HepG2 (cell line): ENCODE results near the gene SRP9. TPM values are rescaled to one million over a fixed set of nuclear protein-coding genes. Genes with fewer than 3 reads are reported as not detected.

Source experiments
- ATAC-seq: fragments of 200-7000 bp; cut with Tn5 transposase; 3 replicates; pipeline ENCODE4 v1.9.1; 2020; ENCODE audit warnings: mild to moderate bottlenecking, moderate library complexity
- BruUV-seq: library from RNA; stranded (reverse); fragments of 400-500 nt; replicated peaks from 2 replicates; lab custom pipeline; 2021; lab: Mats Ljungman, UMichigan
- CTCF ChIA-PET: fragments of 300-600 bp; formaldehyde crosslinking; extraction: SDS; loops from one replicate; lab custom pipeline; 2021; ENCODE audit warnings: low total read pairs, inconsistent platforms, low intra/inter-chr PET ratio; lab: Yijun Ruan, JAX
- POLR2A ChIA-PET: fragments of 350-600 bp; sonication (Branson Sonifier 250); formaldehyde crosslinking; loops from one replicate; lab custom pipeline; 2020; ENCODE audit warnings: antibody characterized with exemption, inconsistent platforms; lab: Yijun Ruan, JAX
- DNase-seq: peaks from one replicate; pipeline ENCODE4 v3.0.0-alpha.2; 2015; ENCODE audit warnings: low spot score
- FAIRE-seq: peaks from 3 replicates; lab custom pipeline; 2011; peaks lifted over from hg19 to GRCh38; lab: Jason Lieb, UNC
- H2AFZ ChIP-seq: one replicate; pipeline ENCODE4 v1.6.1; 2011; ENCODE audit warnings: low read length, inconsistent platforms
- H3K27ac ChIP-seq: fragments of 300-600 bp; 3 replicates; pipeline ENCODE4 v1.8.0; 2011; ENCODE audit warnings: mixed run types, mild to moderate bottlenecking, mixed read lengths, low read length, inconsistent platforms; ENCODE audit not compliant: insufficient read depth; ENCODE audit errors: extremely low read length
- H3K27me3 ChIP-seq, 2 experiments: fragments of 200-600 bp in 1 of 2; 2 replicates in 1 of 2; 3 replicates in 1 of 2; pipeline versions ENCODE4 v1.6.0 to v1.8.0; 2011; ENCODE audit warnings: low read length in 2 of 2, mild to moderate bottlenecking in 2 of 2, moderate library complexity in 2 of 2, inconsistent platforms in 1 of 2; ENCODE audit not compliant: insufficient read depth in 2 of 2, control insufficient read depth in 1 of 2
- H3K36me3 ChIP-seq, 2 experiments: fragments of 200-600 bp in 1 of 2; replicated peaks in 1 of 2; 2 replicates in 1 of 2; 3 replicates in 1 of 2; pipeline versions ENCODE4 v1.5.1 to v1.8.0; 2011; ENCODE audit warnings: low read length in 2 of 2, inconsistent platforms in 1 of 2; ENCODE audit not compliant: insufficient read depth in 2 of 2, control insufficient read depth in 1 of 2
- H3K4me1 ChIP-seq: 2 replicates; pipeline ENCODE4 v1.5.1; 2012; ENCODE audit warnings: low read length, inconsistent platforms; ENCODE audit not compliant: insufficient read depth
- H3K4me2 ChIP-seq: 2 replicates; pipeline ENCODE4 v1.6.0; 2011; ENCODE audit warnings: low read depth, low read length, inconsistent platforms
- H3K4me3 ChIP-seq, 3 experiments: fragments of 200-600 bp in 1 of 3; sonication (generic), shearing (Covaris generic) in 1 of 3; replicated peaks in 1 of 3; 2 replicates each; pipeline ENCODE4 v1.5.1; 2011 to 2016; ENCODE audit warnings: low read length in 3 of 3, inconsistent platforms in 2 of 3, low read depth in 2 of 3, mild to moderate bottlenecking in 2 of 3, control low read depth in 1 of 3, mixed read lengths in 1 of 3; ENCODE audit not compliant: insufficient read depth in 1 of 3
- H3K79me2 ChIP-seq: one replicate; pipeline ENCODE4 v1.6.1; 2011; ENCODE audit warnings: low read length, inconsistent platforms; ENCODE audit not compliant: insufficient read depth
- H3K9ac ChIP-seq: 2 replicates; pipeline ENCODE4 v1.6.0; 2011; ENCODE audit warnings: mild to moderate bottlenecking, low read depth, low read length, inconsistent platforms; ENCODE audit not compliant: insufficient read depth
- H3K9me3 ChIP-seq: 2 replicates; pipeline ENCODE4 v1.5.1; 2012; ENCODE audit warnings: mild to moderate bottlenecking, low read length
- H4K20me1 ChIP-seq: 2 replicates; pipeline ENCODE4 v1.6.0; 2011; ENCODE audit warnings: inconsistent platforms, mild to moderate bottlenecking, low read length, moderate library complexity; ENCODE audit not compliant: insufficient read depth
- FOXO4 ChIP-seq: sonication (generic); formaldehyde crosslinking; conservative IDR thresholded peaks from 2 replicates; pipeline ENCODE4 v1.8.1; 2023; ENCODE audit warnings: missing genetic modification reagents
- GABPA ChIP-seq, 2 experiments: IDR thresholded peaks; 2 replicates each; pipeline ENCODE4 v1.6.1; 2011 to 2016; ENCODE audit warnings: low read depth in 2 of 2, low read length in 1 of 2, missing biosample characterization in 1 of 2, missing genetic modification characterization in 1 of 2
- HOXA9 ChIP-seq: sonication (generic); formaldehyde crosslinking; IDR thresholded peaks from 2 replicates; pipeline ENCODE4 v1.8.1; 2022; ENCODE audit warnings: missing genetic modification reagents, mild to moderate bottlenecking, moderate library complexity, borderline replicate concordance
- RFX3 ChIP-seq: IDR thresholded peaks from 2 replicates; pipeline ENCODE4 v1.6.1; 2016; ENCODE audit warnings: missing biosample characterization, missing genetic modification reagents
- SAP130 ChIP-seq: IDR thresholded peaks from 2 replicates; pipeline ENCODE4 v1.6.1; 2016; ENCODE audit warnings: low read depth
- STAT6 ChIP-seq: sonication (generic); formaldehyde crosslinking; IDR thresholded peaks from 2 replicates; pipeline ENCODE4 v1.4.0; 2020; ENCODE audit warnings: missing genetic modification reagents, mild to moderate bottlenecking, borderline replicate concordance
- TEAD2 ChIP-seq: sonication (generic); formaldehyde crosslinking; IDR thresholded peaks from 2 replicates; pipeline ENCODE4 v1.9.0; 2021; ENCODE audit warnings: missing genetic modification reagents
- THRA ChIP-seq: sonication (generic); formaldehyde crosslinking; IDR thresholded peaks from 2 replicates; pipeline ENCODE4 v1.4.0; 2020; ENCODE audit warnings: missing genetic modification reagents, borderline replicate concordance
- ZBTB42 ChIP-seq: sonication (generic); formaldehyde crosslinking; IDR thresholded peaks from 2 replicates; pipeline ENCODE4 v1.5.0; 2020; ENCODE audit warnings: mild to moderate bottlenecking, missing genetic modification reagents
- ZNF562 ChIP-seq: sonication (generic); formaldehyde crosslinking; IDR thresholded peaks from 2 replicates; pipeline ENCODE4 v1.8.0; 2022; ENCODE audit warnings: missing genetic modification reagents, borderline replicate concordance
- ZNF572 ChIP-seq: sonication (generic); formaldehyde crosslinking; IDR thresholded peaks from 2 replicates; pipeline ENCODE4 v1.5.1; 2020; ENCODE audit warnings: mild to moderate bottlenecking, missing genetic modification reagents
- ZNF720 ChIP-seq: sonication (generic); formaldehyde crosslinking; IDR thresholded peaks from 2 replicates; pipeline ENCODE4 v1.4.0; 2020; ENCODE audit warnings: missing genetic modification reagents
- ZNF737 ChIP-seq: sonication (generic); formaldehyde crosslinking; IDR thresholded peaks from 2 replicates; pipeline ENCODE4 v1.5.0; 2020; ENCODE audit warnings: missing genetic modification reagents, mild to moderate bottlenecking, borderline replicate concordance
- WGBS: methylation state at CpG from one replicate; pipeline ENCODE4 v1.1.6; 2017; ENCODE audit warnings: low lambda C conversion rate; 5-methylcytosine and 5-hydroxymethylcytosine counted together
- in situ Hi-C: cut with HindIII; loops from 2 replicates; pipeline ENCODE4 v1.10.0; 2017; ENCODE audit warnings: low pct_unique_long_range_greater_than_20kb; ENCODE audit not compliant: extremely low pct_ligation_motif_present
- intact Hi-C: fragments of 100-400 bp; cut with micrococcal nuclease; formaldehyde crosslinking; loops from one replicate; pipeline ENCODE4 v1.10.0; 2022; ENCODE audit not compliant: unreplicated experiment
- polyA plus RNA-seq, 8 experiments: library from polyadenylated mRNA; depleted of rRNA in 3 of 8; stranded (reverse) in 7 of 8; unstranded in 1 of 8; fragments of >200 nt; fragmentation: Illumina TruSeq in 4 of 8; extraction: Trizol in 4 of 8; gene quantifications; 2 replicates each; pipeline versions ENCODE4 v1.2.1 to v1.2.3, GENCODE V29; 2011 to 2016; ENCODE audit warnings: low read depth in 4 of 8, missing spikeins in 1 of 8, mixed read lengths in 1 of 8; ENCODE audit not compliant: insufficient read depth in 1 of 8
- total RNA-seq, 5 experiments: library from RNA; depleted of rRNA; stranded (reverse); fragments of >200 nt; fragmentation: Illumina TruSeq; extraction: Trizol; gene quantifications; 2 replicates each; pipeline ENCODE4 v1.2.3, GENCODE V29; 2016; ENCODE audit warnings: low read depth in 1 of 5
- TF ChIP-seq, protein P1 (sequence below): sonication (generic); formaldehyde crosslinking; conservative IDR thresholded peaks from 2 replicates; pipeline ENCODE4 v1.4.0; 2020; ENCODE audit warnings: missing genetic modification reagents

The SRP9 gene
- total and polyA plus RNA-seq, 2 of the 13 experiments (the other 11 are each of a cell fraction or from before 2014, with no cell fraction given) = 251 to 307 TPM

GRCh38 chr1:225738763-225739162 lies 38.9 kb upstream of the SRP9 start:
- in situ Hi-C loops (no loop called here), intact Hi-C loops (loop anchor here (5.0 kb wide), 2 partner anchors 34 to 36 kb away; no protein-coding TSS in a partner anchor)
- FAIRE-seq (no peak), DNase-seq (no peak), ATAC-seq (no peak)
- 38% methylated on average over 2 of the region's 2 CpGs for WGBS
- peaks cover 48% of the 10 kb centered on the region for H3K4me1 ChIP-seq
- ChIA-PET CTCF (no interaction called here), POLR2A (no interaction called here)
- H3K27ac ChIP-seq = no peak overlapping the region
- H3K9me3 ChIP-seq = no peaks in the 10 kb centered on the region
- peaks cover 0 to 5% of the 10 kb centered on the region in 2 experiments; a peak in 1 of 5 replicates for H3K27me3 ChIP-seq
- H3K79me2 ChIP-seq = no peaks in the 10 kb centered on the region
- no peak overlapping the region for H3K4me3 ChIP-seq
- H3K4me2 ChIP-seq = no peak overlapping the region
- no TSS peak for BruUV-seq
- H3K9ac ChIP-seq = no peak overlapping the region
- H2AFZ ChIP-seq = no peak overlapping the region
- H4K20me1 ChIP-seq = no peaks in the 10 kb centered on the region
- H3K36me3 ChIP-seq = no peaks in the 10 kb centered on the region
- TF ChIP-seq THRA (CRISPR knock-in tag) (no peak), RFX3 (CRISPR knock-in tag) (no peak), SAP130 (no peak), FOXO4 (no peak), ZNF720 (CRISPR knock-in tag) (no peak), STAT6 (CRISPR knock-in tag) (no peak), HOXA9 (CRISPR knock-in tag) (no peak), ZBTB42 (CRISPR knock-in tag) (no peak), ZNF572 (CRISPR knock-in tag) (no peak), ZNF737 (CRISPR knock-in tag) (no peak), GABPA (IDR thresholded peaks at IDR 0.05; ENCODE audit: low read depth, low read length) (no peak), GABPA (CRISPR knock-in tag; IDR thresholded peaks at IDR 0.05; ENCODE audit: low read depth) (no peak), TEAD2 (CRISPR knock-in tag) (no peak), ZNF562 (CRISPR knock-in tag) (no peak)
- TF ChIP-seq, protein P1, sequence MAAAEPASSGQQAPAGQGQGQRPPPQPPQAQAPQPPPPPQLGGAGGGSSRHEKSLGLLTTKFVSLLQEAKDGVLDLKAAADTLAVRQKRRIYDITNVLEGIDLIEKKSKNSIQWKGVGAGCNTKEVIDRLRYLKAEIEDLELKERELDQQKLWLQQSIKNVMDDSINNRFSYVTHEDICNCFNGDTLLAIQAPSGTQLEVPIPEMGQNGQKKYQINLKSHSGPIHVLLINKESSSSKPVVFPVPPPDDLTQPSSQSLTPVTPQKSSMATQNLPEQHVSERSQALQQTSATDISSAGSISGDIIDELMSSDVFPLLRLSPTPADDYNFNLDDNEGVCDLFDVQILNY (CRISPR knock-in tag) = no peak
